MM.1S (cell line): ENCODE measurements around the gene XYLT1.

Source experiments
- CTCF ChIP-seq: fragments of 300-600 bp; sonication (generic); IDR thresholded peaks from 2 replicates; pipeline ENCODE4 v1.5.1; 2016; ENCODE audit warnings: antibody characterized with exemption, low read length, mixed read lengths
- EZH2 ChIP-seq: fragments of 300-600 bp; sonication (generic); optimal IDR thresholded peaks from 2 replicates; pipeline ENCODE3; 2017; ENCODE audit warnings: low read depth, mild to moderate bottlenecking, antibody characterized with exemption, low read length, mixed read lengths

GRCh38 chr16:17377360-17378324, 93.1 kb downstream of the XYLT1 start:
- TF ChIP-seq CTCF: no peak
- no peak for TF ChIP-seq EZH2
